Activated B cell treated with CpG ODN at 0.5 μM for 24 hours (primary cell): ENCODE results near the gene WASF3. TPM values are rescaled to one million over a fixed set of nuclear protein-coding genes. Genes with fewer than 3 reads are reported as not detected.

Experiments
- ATAC-seq: fragments of 200-7000 bp; cut with Tn5 transposase; one replicate; pipeline ENCODE4 v1.10.0; 2021; ENCODE audit warnings: low read depth, mild to moderate bottlenecking, moderate library complexity
- CTCF ChIA-PET: fragments of 350-600 bp; sonication (Branson Sonifier 250); formaldehyde crosslinking; loops from one replicate; lab custom pipeline; 2021; ENCODE audit warnings: antibody characterized with exemption; lab: Charles Lee
- POLR2A ChIA-PET: fragments of 350-600 bp; sonication (Branson Sonifier 250); formaldehyde crosslinking; loops from one replicate; lab custom pipeline; 2021; ENCODE audit warnings: antibody characterized with exemption; lab: Charles Lee
- DNase-seq: peaks from one replicate; pipeline ENCODE4 v3.0.0; 2022
- H3K27ac Mint-ChIP-seq: one replicate; pipeline ENCODE4 v1.8.0; 2020; ENCODE audit warnings: mixed read lengths
- H3K27me3 Mint-ChIP-seq: one replicate; pipeline ENCODE4 v1.8.0; 2021; ENCODE audit warnings: mixed read lengths
- H3K36me3 Mint-ChIP-seq: one replicate; pipeline ENCODE4 v1.8.0; 2021; ENCODE audit warnings: low read depth, mixed read lengths
- H3K4me1 Mint-ChIP-seq: one replicate; pipeline ENCODE4 v1.8.0; 2021; ENCODE audit warnings: mixed read lengths
- H3K4me3 Mint-ChIP-seq: one replicate; pipeline ENCODE4 v1.8.0; 2020; ENCODE audit warnings: mild to moderate bottlenecking, mixed read lengths
- H3K9me3 Mint-ChIP-seq: one replicate; pipeline ENCODE4 v1.8.0; 2020; ENCODE audit warnings: mixed read lengths
- intact Hi-C: fragments of 100-400 bp; cut with micrococcal nuclease; formaldehyde crosslinking; loops from one replicate; pipeline ENCODE4 v1.15.1; 2024
- total RNA-seq: library from RNA; stranded (reverse); gene quantifications from 2 replicates; pipeline ENCODE4 v1.2.3, GENCODE V29; 2022
- TF ChIP-seq, protein P1 (sequence below): fragments of 200-600 bp; IDR thresholded peaks from one replicate; pipeline ENCODE4 v1.8.0; 2022; ENCODE audit warnings: antibody characterized with exemption, mild to moderate bottlenecking

Gene WASF3
- total RNA-seq, 1 donor from 2014 or later = 0.35 TPM

DNA sequence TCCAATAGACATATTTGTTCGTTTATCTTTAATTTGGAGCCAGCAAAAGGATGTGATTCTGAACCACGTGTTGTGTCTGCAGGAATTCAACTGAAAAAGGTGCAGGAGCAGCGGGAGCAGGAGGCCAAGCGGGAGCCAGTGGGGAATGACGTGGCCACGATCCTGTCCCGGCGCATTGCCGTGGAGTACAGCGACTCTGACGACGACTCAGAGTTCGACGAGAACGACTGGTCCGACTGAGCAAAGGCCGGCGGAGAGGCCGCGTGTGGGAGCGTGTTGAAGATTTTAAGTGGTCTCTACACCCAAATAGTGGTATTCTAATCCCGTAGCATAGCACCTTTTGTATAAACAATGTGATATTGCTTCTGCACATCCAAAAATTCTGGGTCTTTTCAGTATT is 128.1 kb downstream of the WASF3 start:
- Mint-ChIP-seq H3K9me3 (peaks cover 7% of the 10 kb centered on the region), H3K27me3 (peaks cover 6% of the 10 kb centered on the region), H3K4me1 (no peaks in the 10 kb centered on the region), H3K27ac (no peak overlapping the region), H3K36me3 (no peaks in the 10 kb centered on the region), H3K4me3 (no peak overlapping the region)
- intact Hi-C loops = no loop called here
- DNase-seq (no peak), ATAC-seq (no peak)
- CTCF ChIA-PET = interaction anchor here (0.7 kb wide), 1 partner anchor 9 kb away, joined by 3 read pairs; no protein-coding TSS in a partner anchor
- TF ChIP-seq, protein P1, sequence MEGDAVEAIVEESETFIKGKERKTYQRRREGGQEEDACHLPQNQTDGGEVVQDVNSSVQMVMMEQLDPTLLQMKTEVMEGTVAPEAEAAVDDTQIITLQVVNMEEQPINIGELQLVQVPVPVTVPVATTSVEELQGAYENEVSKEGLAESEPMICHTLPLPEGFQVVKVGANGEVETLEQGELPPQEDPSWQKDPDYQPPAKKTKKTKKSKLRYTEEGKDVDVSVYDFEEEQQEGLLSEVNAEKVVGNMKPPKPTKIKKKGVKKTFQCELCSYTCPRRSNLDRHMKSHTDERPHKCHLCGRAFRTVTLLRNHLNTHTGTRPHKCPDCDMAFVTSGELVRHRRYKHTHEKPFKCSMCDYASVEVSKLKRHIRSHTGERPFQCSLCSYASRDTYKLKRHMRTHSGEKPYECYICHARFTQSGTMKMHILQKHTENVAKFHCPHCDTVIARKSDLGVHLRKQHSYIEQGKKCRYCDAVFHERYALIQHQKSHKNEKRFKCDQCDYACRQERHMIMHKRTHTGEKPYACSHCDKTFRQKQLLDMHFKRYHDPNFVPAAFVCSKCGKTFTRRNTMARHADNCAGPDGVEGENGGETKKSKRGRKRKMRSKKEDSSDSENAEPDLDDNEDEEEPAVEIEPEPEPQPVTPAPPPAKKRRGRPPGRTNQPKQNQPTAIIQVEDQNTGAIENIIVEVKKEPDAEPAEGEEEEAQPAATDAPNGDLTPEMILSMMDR = no peak
- POLR2A ChIA-PET = no interaction called here

DNA sequence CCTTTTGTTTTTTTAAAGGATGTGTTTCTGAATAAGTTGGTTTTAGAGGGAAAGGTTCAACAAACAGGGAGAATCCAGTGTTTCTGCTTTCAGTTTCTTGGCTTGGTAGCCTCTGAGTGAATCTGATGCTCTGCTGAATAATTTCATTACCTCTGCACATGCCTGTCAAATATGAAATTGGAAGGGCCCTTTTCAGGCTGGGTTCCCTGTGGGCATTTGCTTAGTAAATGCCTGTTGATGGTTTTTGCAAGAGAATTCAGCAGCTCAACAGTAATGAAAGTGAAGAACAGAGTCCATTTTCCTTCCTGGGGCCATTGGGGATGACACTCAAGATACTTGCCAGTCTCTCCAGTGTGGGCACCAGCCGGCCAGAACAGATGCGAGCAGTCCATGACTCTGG is 128.8 kb downstream of the WASF3 start:
- CTCF ChIA-PET = interaction anchor here (2.8 kb wide), 1 partner anchor 13 kb away, joined by 9 read pairs; no protein-coding TSS in a partner anchor
- H3K27me3 Mint-ChIP-seq = peaks cover 4% of the 10 kb centered on the region
- H3K4me1 Mint-ChIP-seq = no peaks in the 10 kb centered on the region
- peaks cover 11% of the 10 kb centered on the region for H3K9me3 Mint-ChIP-seq
- POLR2A ChIA-PET = no interaction called here
- no peak overlapping the region for H3K4me3 Mint-ChIP-seq
- DNase-seq = no peak
- intact Hi-C loops = no loop called here
- TF ChIP-seq, protein P1 = no peak
- no peak for ATAC-seq
- H3K36me3 Mint-ChIP-seq = no peaks in the 10 kb centered on the region
- no peak overlapping the region for H3K27ac Mint-ChIP-seq

DNA sequence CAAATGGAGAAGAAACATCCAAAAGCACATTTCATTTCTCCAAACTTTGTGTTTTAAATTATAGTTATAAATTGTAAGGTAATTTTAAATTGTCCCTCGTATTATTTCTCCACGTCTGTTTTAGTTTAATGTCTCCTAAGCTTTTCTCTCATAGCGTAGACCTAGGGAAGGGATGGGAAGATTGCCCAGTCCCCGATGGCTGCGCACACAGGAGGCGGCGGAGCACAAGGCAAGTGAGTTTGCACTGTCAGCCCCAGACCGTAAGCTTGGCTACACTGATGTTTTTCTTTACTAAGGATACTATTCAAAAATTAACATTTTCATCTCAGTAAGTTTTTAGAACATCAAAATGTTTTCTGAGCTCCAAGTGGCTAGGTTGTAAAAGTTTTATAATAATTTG is 130.8 kb downstream of the WASF3 start:
- ChIA-PET POLR2A (no interaction called here), CTCF (interaction anchor here (2.8 kb wide), 1 partner anchor 11 kb away, joined by 9 read pairs; no protein-coding TSS in a partner anchor)
- ATAC-seq (no peak), DNase-seq (no peak)
- Mint-ChIP-seq H3K4me3 (no peak overlapping the region), H3K27me3 (no peaks in the 10 kb centered on the region), H3K36me3 (no peaks in the 10 kb centered on the region), H3K27ac (no peak overlapping the region), H3K9me3 (peaks cover 16% of the 10 kb centered on the region), H3K4me1 (no peaks in the 10 kb centered on the region)
- intact Hi-C loops = no loop called here
- TF ChIP-seq, protein P1 = no peak

DNA sequence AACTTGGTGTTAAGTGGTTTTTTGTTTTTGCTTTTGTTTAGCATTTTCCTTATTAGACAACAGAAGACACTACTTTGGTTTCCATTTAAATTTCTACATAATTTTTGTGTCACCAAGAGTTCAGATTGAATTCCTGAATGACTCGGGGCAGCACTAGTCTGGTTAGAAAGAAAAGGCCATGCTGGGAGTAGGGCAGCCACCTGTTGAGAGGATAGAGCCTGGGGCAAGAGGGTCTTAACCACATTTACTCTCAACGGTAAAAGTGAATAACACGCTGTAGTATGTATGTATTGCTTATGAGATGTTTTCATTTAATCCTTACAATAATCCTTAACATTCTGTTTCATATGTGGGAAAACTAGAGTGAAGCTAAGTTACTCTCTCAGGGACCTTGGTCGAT is 131.5 kb downstream of the WASF3 start:
- ChIA-PET POLR2A (no interaction called here), CTCF (interaction anchor here (2.8 kb wide), 1 partner anchor 10 kb away, joined by 9 read pairs; no protein-coding TSS in a partner anchor)
- Mint-ChIP-seq H3K4me1 (no peaks in the 10 kb centered on the region), H3K9me3 (peaks cover 16% of the 10 kb centered on the region), H3K36me3 (no peaks in the 10 kb centered on the region), H3K27ac (no peak overlapping the region), H3K27me3 (no peaks in the 10 kb centered on the region), H3K4me3 (no peak overlapping the region)
- intact Hi-C loops = no loop called here
- DNase-seq (no peak), ATAC-seq (no peak)
- TF ChIP-seq, protein P1 = no peak

GRCh38 chr13:26693749-26694463 is 136.4 kb downstream of the WASF3 start:
- CTCF ChIA-PET = interaction anchor here (1.5 kb wide), 1 partner anchor 509 kb away, joined by 5 read pairs; no protein-coding TSS in a partner anchor

More at GRCh38 chr13:26693749-26694463, 136.4 kb downstream of the WASF3 start:
- POLR2A ChIA-PET = no interaction called here
- Mint-ChIP-seq H3K27ac (no peak overlapping the region), H3K36me3 (no peaks in the 10 kb centered on the region), H3K4me1 (peaks cover 4% of the 10 kb centered on the region), H3K9me3 (peaks cover 16% of the 10 kb centered on the region), H3K4me3 (no peak overlapping the region), H3K27me3 (peaks cover 7% of the 10 kb centered on the region)
- TF ChIP-seq, protein P1 = no peak
- intact Hi-C loops = loop anchor here (10.0 kb wide), 1 partner anchor 1689 kb away; no protein-coding TSS in a partner anchor
- DNase-seq = no peak
- ATAC-seq = no peak
